NT2/D1 (cell line): ENCODE measurements around the gene C4orf54.

Experiments
- DNase-seq: peaks from one replicate; pipeline ENCODE4 v3.0.0-alpha.2; 2011; ENCODE audit warnings: low read depth, low spot score
- H3K27me3 ChIP-seq: 2 replicates; pipeline ENCODE4 v1.6.0; 2011; ENCODE audit warnings: mild to moderate bottlenecking; ENCODE audit not compliant: insufficient read length, insufficient read depth
- H3K36me3 ChIP-seq: 2 replicates; pipeline ENCODE4 v1.6.1; 2011; ENCODE audit warnings: mild to moderate bottlenecking, low read length, mixed read lengths; ENCODE audit not compliant: insufficient read depth, insufficient read length
- H3K4me1 ChIP-seq: 2 replicates; pipeline ENCODE4 v1.5.1; 2011; ENCODE audit not compliant: insufficient read depth, insufficient read length
- H3K4me3 ChIP-seq: 2 replicates; pipeline ENCODE4 v1.5.1; 2011; ENCODE audit warnings: low read depth; ENCODE audit not compliant: insufficient read length
- H3K9ac ChIP-seq: 2 replicates; pipeline ENCODE4 v1.6.0; 2011; ENCODE audit warnings: low read depth; ENCODE audit not compliant: insufficient read length
- H3K9me3 ChIP-seq: 2 replicates; pipeline ENCODE4 v1.5.1; 2011; ENCODE audit warnings: mild to moderate bottlenecking, low read length; ENCODE audit not compliant: insufficient read depth
- SUZ12 ChIP-seq: IDR thresholded peaks from 2 replicates; pipeline ENCODE4 v1.6.1; 2011; ENCODE audit not compliant: insufficient read length, insufficient read depth; ENCODE audit errors: extremely low read depth
- YY1 ChIP-seq: IDR thresholded peaks from 2 replicates; pipeline ENCODE4 v1.6.1; 2011; ENCODE audit not compliant: insufficient read length, insufficient read depth
- ZNF274 ChIP-seq: IDR thresholded peaks from 2 replicates; pipeline ENCODE4 v1.6.1; 2011; ENCODE audit warnings: mild to moderate bottlenecking, low read depth, low read length

Gene C4orf54

GRCh38 chr4:99622341-99622740 is 35.3 kb downstream of the C4orf54 start:
- no peaks in the 10 kb centered on the region for H3K36me3 ChIP-seq
- H3K27me3 ChIP-seq = no peaks in the 10 kb centered on the region
- no peak for TF ChIP-seq YY1
- TF ChIP-seq ZNF274 = no peak
- no peak for TF ChIP-seq SUZ12
- no peak for DNase-seq
- H3K4me1 ChIP-seq = peaks cover 2% of the 10 kb centered on the region
- H3K4me3 ChIP-seq = no peak overlapping the region
- H3K9ac ChIP-seq = no peak overlapping the region
- no peaks in the 10 kb centered on the region for H3K9me3 ChIP-seq

- no peak for TF ChIP-seq YY1
- TF ChIP-seq ZNF274 = no peak
- TF ChIP-seq SUZ12 = no peak
- Histone ChIP-seq H3K27me3 (no peaks in the 10 kb centered on the region), H3K9ac (no peak overlapping the region), H3K36me3 (no peaks in the 10 kb centered on the region), H3K4me3 (no peak overlapping the region), H3K4me1 (no peaks in the 10 kb centered on the region), H3K9me3 (no peaks in the 10 kb centered on the region)
- no peak for DNase-seq
Observed at GRCh38 chr4:99617374-99617773, 40.3 kb downstream of the C4orf54 start.

GRCh38 chr4:99615170-99615820 is 42.3 kb downstream of the C4orf54 start:
- DNase-seq = no peak
- no peak overlapping the region for H3K9ac ChIP-seq
- H3K36me3 ChIP-seq = no peaks in the 10 kb centered on the region
- H3K4me3 ChIP-seq = no peak overlapping the region
- H3K9me3 ChIP-seq = no peaks in the 10 kb centered on the region
- TF ChIP-seq SUZ12 (no peak), YY1 (no peak), ZNF274 (no peak)
- no peaks in the 10 kb centered on the region for H3K27me3 ChIP-seq
- H3K4me1 ChIP-seq = no peaks in the 10 kb centered on the region

GRCh38 chr4:99614491-99614890 is 43.1 kb downstream of the C4orf54 start:
- TF ChIP-seq SUZ12 (no peak), YY1 (no peak)
- no peaks in the 10 kb centered on the region for H3K9me3 ChIP-seq
- H3K9ac ChIP-seq = no peak overlapping the region
- no peaks in the 10 kb centered on the region for H3K27me3 ChIP-seq
- no peaks in the 10 kb centered on the region for H3K36me3 ChIP-seq
- no peak overlapping the region for H3K4me3 ChIP-seq
- no peaks in the 10 kb centered on the region for H3K4me1 ChIP-seq
- no peak for DNase-seq

- no peak overlapping the region for H3K9ac ChIP-seq
- no peaks in the 10 kb centered on the region for H3K27me3 ChIP-seq
- H3K9me3 ChIP-seq = no peaks in the 10 kb centered on the region
- no peaks in the 10 kb centered on the region for H3K36me3 ChIP-seq
- TF ChIP-seq SUZ12 = no peak
- TF ChIP-seq ZNF274 = no peak
- no peak for TF ChIP-seq YY1
- H3K4me3 ChIP-seq = no peak overlapping the region
- no peak for DNase-seq
- H3K4me1 ChIP-seq = no peaks in the 10 kb centered on the region
Observed at GRCh38 chr4:99612704-99613103, 44.9 kb downstream of the C4orf54 start.

GRCh38 chr4:99612281-99612680 is 45.3 kb downstream of the C4orf54 start:
- TF ChIP-seq YY1 (no peak), SUZ12 (no peak), ZNF274 (no peak)
- Histone ChIP-seq H3K4me3 (no peak overlapping the region), H3K9ac (no peak overlapping the region), H3K36me3 (no peaks in the 10 kb centered on the region), H3K9me3 (no peaks in the 10 kb centered on the region), H3K27me3 (no peaks in the 10 kb centered on the region), H3K4me1 (no peaks in the 10 kb centered on the region)
- no peak for DNase-seq

GRCh38 chr4:99610605-99611175 is 46.9 kb downstream of the C4orf54 start:
- H3K36me3 ChIP-seq = no peaks in the 10 kb centered on the region
- H3K4me3 ChIP-seq = no peak overlapping the region
- TF ChIP-seq SUZ12 = no peak
- no peak for TF ChIP-seq YY1
- TF ChIP-seq ZNF274 = no peak
- no peak overlapping the region for H3K9ac ChIP-seq
- no peaks in the 10 kb centered on the region for H3K4me1 ChIP-seq
- no peaks in the 10 kb centered on the region for H3K27me3 ChIP-seq
- H3K9me3 ChIP-seq = no peaks in the 10 kb centered on the region
- no peak for DNase-seq

GRCh38 chr4:99608417-99608816 is 49.2 kb downstream of the C4orf54 start:
- H3K9ac ChIP-seq = no peak overlapping the region
- no peak overlapping the region for H3K4me3 ChIP-seq
- no peaks in the 10 kb centered on the region for H3K36me3 ChIP-seq
- no peaks in the 10 kb centered on the region for H3K9me3 ChIP-seq
- H3K4me1 ChIP-seq = no peaks in the 10 kb centered on the region
- H3K27me3 ChIP-seq = no peaks in the 10 kb centered on the region
- DNase-seq = no peak
- TF ChIP-seq ZNF274 (no peak), SUZ12 (no peak), YY1 (no peak)
